HL-60 (cell line): Measurements from ENCODE around the gene TXNRD2.

Experiments used
- DNase-seq, 2 experiments: peaks; one replicate each; pipeline ENCODE4 v3.0.0-alpha.2; 2010 to 2020; ENCODE audit warnings: low read depth in 1 of 2, low spot score in 1 of 2
- H3K27ac ChIP-seq: fragments of 250-450 bp; sonication (Bioruptor Pico); replicated peaks from 2 replicates; pipeline ENCODE4 v1.5.1; 2020; ENCODE audit warnings: mild to moderate bottlenecking, moderate library complexity
- H3K27me3 ChIP-seq: fragments of 250-450 bp; sonication (Bioruptor Pico); 2 replicates; pipeline ENCODE4 v1.5.1; 2021; ENCODE audit warnings: mild to moderate bottlenecking, moderate library complexity; ENCODE audit not compliant: insufficient read depth, poor library complexity, severe bottlenecking
- H3K4me3 ChIP-seq: replicated peaks from 2 replicates; pipeline ENCODE4 v1.5.1; 2011; ENCODE audit warnings: mild to moderate bottlenecking, control low read depth, low read length; ENCODE audit not compliant: insufficient read depth
- GABPA ChIP-seq: IDR thresholded peaks from 2 replicates; pipeline ENCODE4 v1.6.1; 2012; ENCODE audit warnings: low read depth
- POLR2AphosphoS5 ChIP-seq: IDR thresholded peaks from 2 replicates; pipeline ENCODE4 v1.6.1; 2012; ENCODE audit warnings: low read depth
- SPI1 ChIP-seq: IDR thresholded peaks from 2 replicates; pipeline ENCODE4 v1.6.1; 2012; ENCODE audit warnings: low read depth, mild to moderate bottlenecking, borderline replicate concordance
- TF ChIP-seq, protein P1 (sequence below): IDR thresholded peaks from 2 replicates; pipeline ENCODE4 v1.6.1; 2012; ENCODE audit warnings: low read depth; ENCODE audit not compliant: insufficient replicate concordance
- TF ChIP-seq, protein P2 (sequence below): IDR thresholded peaks from one replicate; pipeline ENCODE4 v1.5.1; 2011; ENCODE audit warnings: low read length, control low read depth, inconsistent platforms; ENCODE audit not compliant: insufficient read depth

The TXNRD2 gene

DNA sequence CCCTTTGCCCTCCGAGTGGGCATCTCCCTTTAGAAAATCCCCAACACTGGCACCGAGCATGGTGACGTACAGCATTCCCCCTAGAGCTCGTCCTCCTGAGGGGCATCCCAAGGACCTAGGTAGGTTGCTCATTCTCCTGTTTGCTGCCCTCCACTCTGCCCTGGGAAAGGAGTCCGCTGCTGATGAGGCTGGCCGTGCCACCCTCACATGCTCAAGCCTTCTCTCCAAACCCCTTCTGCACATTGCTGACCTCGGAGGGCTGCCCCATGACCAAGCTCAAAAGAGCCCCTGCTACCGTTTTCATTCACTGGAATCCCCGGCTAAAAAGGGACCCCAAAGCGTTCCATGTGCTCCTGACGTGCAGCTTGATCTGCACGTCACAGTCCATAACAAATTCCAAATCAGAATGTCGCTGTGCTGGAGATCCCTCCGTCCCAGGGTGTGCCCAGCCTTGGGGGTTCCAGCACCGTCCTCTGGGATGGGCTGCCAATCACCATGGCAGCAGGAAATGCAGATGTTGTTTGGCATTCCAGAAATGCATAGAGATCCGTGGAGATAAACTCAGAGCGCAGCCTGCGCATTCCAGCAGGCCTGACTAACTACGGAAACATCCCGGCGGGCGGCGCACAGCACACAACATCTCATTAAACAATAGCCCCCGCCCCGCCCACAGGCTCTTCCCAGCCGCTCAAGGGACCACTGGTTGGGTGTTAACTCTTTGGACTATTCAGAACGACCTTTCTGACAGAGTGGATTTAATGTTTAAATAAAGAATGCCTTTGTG is 60.6 kb downstream of the TXNRD2 start:
- Histone ChIP-seq H3K27ac (no peak overlapping the region), H3K4me3 (no peak overlapping the region), H3K27me3 (no peaks in the 10 kb centered on the region)
- DNase-seq, result no peak
- no peak for TF ChIP-seq GABPA
- no peak for TF ChIP-seq POLR2AphosphoS5

DNA sequence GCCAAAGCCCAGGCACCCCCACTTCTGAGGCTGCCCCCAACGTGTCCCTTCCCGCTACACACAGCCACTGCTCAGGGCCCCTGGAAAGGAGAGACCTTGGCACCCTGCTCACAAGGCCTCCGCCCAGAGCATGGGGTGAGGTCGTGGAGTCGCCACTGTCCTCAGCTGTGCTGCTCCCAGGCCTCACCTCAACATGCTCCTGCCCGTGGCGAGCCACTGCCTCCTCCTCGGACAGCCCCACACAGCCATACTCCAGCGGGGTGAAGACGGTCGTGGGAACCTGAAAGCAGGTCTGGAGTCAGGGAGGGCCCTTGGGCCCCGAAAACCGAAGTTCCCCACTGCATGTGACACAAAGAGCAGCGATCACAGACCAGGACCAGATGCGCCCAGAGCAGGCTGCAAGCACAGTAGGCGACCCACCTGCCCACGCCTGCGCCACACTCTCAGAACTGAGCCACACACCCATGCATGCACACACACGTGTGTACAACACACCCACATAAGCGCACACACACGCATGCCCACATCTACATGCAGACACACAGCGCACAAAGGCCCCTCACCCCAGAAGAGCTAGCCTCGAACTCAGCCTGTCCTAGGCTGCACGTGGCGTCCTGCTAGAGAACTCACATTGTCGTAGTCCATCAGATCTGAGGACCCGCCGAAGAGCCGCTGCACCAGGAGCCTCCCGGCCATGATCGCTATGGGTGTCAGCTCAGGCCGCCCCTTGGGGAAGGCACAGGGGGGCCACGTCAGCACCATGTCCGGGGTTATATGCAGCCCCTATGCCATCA is 61.4 kb downstream of the TXNRD2 start:
- Histone ChIP-seq H3K4me3 (no peak overlapping the region), H3K27ac (no peak overlapping the region), H3K27me3 (no peaks in the 10 kb centered on the region)
- TF ChIP-seq POLR2AphosphoS5 (no peak), SPI1 (no peak), GABPA (no peak)
- TF ChIP-seq, protein P1, sequence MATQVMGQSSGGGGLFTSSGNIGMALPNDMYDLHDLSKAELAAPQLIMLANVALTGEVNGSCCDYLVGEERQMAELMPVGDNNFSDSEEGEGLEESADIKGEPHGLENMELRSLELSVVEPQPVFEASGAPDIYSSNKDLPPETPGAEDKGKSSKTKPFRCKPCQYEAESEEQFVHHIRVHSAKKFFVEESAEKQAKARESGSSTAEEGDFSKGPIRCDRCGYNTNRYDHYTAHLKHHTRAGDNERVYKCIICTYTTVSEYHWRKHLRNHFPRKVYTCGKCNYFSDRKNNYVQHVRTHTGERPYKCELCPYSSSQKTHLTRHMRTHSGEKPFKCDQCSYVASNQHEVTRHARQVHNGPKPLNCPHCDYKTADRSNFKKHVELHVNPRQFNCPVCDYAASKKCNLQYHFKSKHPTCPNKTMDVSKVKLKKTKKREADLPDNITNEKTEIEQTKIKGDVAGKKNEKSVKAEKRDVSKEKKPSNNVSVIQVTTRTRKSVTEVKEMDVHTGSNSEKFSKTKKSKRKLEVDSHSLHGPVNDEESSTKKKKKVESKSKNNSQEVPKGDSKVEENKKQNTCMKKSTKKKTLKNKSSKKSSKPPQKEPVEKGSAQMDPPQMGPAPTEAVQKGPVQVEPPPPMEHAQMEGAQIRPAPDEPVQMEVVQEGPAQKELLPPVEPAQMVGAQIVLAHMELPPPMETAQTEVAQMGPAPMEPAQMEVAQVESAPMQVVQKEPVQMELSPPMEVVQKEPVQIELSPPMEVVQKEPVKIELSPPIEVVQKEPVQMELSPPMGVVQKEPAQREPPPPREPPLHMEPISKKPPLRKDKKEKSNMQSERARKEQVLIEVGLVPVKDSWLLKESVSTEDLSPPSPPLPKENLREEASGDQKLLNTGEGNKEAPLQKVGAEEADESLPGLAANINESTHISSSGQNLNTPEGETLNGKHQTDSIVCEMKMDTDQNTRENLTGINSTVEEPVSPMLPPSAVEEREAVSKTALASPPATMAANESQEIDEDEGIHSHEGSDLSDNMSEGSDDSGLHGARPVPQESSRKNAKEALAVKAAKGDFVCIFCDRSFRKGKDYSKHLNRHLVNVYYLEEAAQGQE, result no peak
- TF ChIP-seq, protein P2, sequence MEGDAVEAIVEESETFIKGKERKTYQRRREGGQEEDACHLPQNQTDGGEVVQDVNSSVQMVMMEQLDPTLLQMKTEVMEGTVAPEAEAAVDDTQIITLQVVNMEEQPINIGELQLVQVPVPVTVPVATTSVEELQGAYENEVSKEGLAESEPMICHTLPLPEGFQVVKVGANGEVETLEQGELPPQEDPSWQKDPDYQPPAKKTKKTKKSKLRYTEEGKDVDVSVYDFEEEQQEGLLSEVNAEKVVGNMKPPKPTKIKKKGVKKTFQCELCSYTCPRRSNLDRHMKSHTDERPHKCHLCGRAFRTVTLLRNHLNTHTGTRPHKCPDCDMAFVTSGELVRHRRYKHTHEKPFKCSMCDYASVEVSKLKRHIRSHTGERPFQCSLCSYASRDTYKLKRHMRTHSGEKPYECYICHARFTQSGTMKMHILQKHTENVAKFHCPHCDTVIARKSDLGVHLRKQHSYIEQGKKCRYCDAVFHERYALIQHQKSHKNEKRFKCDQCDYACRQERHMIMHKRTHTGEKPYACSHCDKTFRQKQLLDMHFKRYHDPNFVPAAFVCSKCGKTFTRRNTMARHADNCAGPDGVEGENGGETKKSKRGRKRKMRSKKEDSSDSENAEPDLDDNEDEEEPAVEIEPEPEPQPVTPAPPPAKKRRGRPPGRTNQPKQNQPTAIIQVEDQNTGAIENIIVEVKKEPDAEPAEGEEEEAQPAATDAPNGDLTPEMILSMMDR, result no peak
- DNase-seq, result no peak

DNA sequence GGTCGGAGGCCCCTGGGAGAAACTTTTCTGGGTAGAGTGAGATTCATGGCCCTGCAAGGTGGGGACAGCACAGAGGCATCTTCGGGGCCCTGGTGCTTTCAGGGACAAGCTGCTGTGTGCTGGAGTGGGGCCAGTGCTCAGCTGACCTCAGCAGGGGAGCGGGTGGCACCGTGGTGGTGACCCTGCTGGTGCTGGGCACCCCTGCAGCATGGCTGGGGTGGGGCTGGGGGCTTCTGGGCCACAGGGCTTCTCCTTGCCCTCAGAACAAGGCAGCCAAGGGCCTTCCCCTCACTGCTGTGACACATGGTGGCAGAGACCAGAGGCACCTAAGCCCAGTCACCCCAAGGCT is 62.0 kb downstream of the TXNRD2 start:
- Histone ChIP-seq H3K4me3 (no peak overlapping the region), H3K27me3 (no peaks in the 10 kb centered on the region), H3K27ac (no peak overlapping the region)
- no peak for DNase-seq
- TF ChIP-seq SPI1 (no peak), GABPA (no peak), POLR2AphosphoS5 (no peak)
- TF ChIP-seq, protein P1, result no peak
- TF ChIP-seq, protein P2, result no peak

DNA sequence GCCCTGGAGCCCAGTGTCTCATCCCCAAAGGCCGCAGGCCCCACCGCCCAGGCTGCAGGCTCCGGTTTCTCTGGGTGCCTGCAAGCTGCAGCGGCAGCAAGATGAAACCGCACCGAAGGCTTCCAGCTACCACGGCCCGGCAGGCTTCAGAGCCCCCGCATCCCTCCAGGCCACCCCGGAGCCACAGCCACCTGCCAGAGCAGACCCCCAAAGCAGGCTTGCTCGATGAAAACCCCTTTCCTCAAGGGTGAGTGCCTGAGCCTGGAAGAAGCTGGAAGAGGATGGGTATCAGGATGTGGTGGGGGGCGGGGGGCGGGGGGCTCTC is 62.4 kb downstream of the TXNRD2 start:
- DNase-seq, result no peak

More for the DNA sequence above, 62.4 kb downstream of the TXNRD2 start:
- H3K27me3 ChIP-seq, result no peaks in the 10 kb centered on the region
- H3K27ac ChIP-seq, result no peak overlapping the region
- H3K4me3 ChIP-seq, result no peak overlapping the region
- TF ChIP-seq, protein P1, result no peak
- TF ChIP-seq GABPA (no peak), SPI1 (no peak), POLR2AphosphoS5 (no peak)
- TF ChIP-seq, protein P2, result no peak
